Stimulated activated CD4-positive, alpha-beta T cell treated with anti-CD3 and anti-CD28 coated beads, Interleukin-1b, Interleukin-23, amount 100 ng/mL, for 1 hour (primary cell): ENCODE results near the gene IRAK2.
A peak's percentile ranks its signal among the peaks of the same experiment; 100 is the strongest.

ENCODE experiments used
- DNase-seq, 2 donors: peaks; one replicate each; pipeline ENCODE4 v3.0.0-alpha.2; 2020; ENCODE audit warnings: low read depth in 2 of 2

Gene IRAK2

DNA sequence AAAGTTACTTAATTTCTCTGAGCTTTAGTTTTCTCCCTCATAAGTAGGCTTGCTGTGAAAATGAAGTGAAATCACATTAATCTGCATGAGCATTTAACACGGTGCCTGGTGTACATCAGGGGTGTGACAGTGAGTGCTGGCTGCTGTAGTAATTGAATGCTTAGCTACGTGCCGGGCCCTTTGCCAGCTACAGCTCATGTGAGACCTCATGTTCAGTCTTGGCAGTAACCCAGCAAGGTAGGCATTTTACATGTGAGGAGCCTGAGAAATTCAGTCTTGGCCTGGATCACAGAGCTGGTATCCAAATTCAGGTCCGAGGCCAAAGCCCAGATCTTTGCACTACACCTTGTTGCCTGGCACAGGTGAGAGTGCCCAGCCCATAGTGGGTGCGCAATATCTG is 118.9 kb downstream of the IRAK2 start:
- no peak for DNase-seq

DNA sequence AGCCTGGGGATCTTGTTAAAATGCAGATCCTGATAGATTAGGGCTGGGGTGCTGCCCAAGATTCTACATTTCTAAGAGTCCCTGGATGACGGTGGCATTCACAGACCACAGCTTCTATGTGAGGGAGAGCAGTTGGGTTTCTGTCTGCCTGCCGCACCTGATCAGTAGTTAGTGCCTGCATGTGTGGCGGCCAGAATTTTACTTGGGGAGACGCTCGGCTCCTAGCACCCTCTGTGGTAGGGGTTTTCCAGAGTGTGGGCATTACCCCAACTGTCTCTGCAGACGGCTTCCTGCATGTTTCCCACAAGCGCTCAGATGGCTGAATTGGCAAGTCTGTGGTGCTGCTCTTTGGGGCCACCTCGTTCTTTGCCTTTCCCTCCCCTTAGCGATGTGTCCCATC is 119.8 kb downstream of the IRAK2 start:
- DNase-seq, result peak in 1 of 2 donors; percentile 7

DNA sequence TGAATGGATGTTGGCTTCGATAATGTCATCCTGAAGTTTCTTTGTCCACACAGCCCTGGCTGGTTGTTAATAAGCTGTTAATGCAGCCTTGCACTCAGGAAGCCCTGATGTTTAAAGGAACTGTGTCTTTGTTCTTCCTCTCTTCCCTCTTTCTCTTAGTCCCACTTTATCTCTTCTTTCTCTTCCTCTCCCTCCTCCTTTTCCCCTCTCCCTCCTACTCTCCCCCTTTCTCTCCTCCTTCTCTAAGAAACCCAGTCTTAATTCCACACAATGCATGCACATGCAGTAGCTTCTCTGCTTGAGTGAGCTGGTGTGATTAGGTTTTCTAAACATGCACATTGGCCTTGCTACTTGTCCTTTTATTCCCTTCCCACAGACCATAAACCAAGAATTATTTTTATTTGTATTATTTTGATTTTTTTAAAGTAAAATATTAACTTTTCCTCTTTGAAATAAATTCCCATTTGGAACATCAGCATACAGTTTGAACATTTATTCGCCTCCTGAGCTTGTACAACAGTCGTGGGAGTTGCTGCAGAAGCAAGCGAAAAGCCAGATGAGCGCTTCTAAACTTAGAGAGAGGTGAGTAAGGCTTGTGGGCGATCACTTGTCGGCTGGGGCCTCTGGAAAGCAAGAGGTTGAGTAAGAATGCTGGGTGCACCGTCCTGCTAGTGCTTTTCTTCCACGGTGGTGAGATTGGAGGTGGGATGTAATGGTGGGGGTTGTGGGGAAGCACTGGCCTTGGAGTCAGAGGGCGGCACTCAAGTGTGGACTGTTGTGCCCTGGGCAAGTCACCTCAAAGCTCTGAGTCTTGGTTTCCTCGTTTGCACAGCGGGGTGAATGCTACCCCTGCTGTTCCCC is 120.8 kb downstream of the IRAK2 start:
- DNase-seq, result no peak

DNA sequence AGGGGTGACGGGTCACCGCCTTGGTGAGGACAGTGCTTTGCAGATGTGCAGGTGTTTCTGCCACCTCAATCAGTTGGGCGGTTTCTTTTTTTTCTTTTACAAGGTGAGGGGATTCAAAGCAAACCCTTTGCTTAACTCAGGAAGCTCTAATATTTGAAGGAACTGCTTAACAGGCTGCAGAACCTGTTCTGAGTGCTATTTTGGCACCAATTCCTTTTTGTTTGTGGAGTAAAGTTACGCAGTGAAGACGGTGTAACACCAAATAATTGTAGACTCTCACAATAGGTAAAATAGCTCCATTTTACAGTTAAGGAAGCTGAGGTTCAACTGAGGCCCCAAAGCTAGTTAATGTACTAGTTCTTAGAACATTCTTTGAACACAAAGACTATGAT is 121.4 kb downstream of the IRAK2 start:
- no peak for DNase-seq

DNA sequence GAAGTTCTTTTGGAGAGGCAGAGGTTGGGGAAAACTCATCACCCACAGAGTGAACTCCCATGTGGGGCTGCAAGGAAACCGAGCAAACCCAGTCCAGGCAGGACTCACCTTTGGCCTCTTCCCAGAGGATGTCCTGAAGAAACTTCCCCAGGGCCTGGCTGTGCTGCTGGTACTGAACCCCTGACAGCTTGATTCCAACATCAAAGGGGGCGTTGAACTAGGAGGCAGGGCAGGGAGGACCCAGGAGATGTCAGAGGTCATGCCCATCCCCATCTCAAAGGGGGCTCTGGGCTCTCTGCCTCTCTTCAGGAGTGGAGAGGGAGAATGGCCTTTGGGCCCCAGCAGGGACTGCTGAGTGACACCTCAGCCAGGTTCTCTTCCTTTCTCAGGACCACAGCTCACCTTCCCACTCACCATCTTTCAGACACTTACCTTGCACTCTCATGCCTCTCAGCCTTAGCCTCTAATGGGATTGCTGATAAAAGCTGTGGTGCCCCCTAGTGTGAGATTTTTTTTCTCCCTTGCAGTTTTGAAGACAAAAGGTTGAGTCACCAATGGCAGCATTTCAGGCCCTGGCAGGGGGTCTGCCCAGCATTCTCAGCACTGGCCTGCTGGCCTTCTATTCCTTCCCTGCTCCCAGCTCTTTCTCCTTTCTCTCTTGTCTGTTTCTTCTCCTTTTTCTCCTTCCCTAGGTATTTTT is 122.0 kb downstream of the IRAK2 start:
- no peak for DNase-seq

DNA sequence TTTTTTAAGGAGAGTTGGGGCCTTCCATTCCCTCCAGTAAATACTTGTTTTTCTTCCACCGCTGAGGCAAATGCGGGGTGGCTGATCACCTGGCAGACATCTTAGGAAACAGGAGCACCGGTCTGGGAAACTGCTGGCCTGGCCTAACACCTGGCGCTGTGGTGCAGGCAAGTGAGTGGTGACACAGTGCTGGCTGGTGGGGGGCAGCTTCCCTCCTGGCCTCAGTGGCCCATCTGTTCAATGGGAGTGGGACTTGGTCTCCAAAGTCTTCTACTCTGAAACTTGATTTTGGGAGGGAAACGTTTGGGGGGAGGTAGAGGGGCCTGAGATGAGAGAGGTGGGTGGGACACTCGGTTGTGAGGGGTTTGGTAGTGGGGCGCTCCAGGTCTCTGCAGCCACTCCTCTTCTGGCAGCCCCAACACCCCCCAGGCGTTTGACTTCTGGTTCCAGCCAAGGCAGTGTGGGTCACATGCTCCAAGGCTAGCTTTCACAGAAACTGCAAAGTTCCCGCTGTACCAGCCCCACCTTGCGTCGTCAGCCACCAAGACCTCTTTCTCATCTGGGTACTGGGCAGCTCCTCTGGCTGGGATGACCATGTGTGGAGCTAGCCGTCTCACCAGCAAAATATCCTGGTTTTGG is 123.3 kb downstream of the IRAK2 start:
- DNase-seq, result no peak

DNA sequence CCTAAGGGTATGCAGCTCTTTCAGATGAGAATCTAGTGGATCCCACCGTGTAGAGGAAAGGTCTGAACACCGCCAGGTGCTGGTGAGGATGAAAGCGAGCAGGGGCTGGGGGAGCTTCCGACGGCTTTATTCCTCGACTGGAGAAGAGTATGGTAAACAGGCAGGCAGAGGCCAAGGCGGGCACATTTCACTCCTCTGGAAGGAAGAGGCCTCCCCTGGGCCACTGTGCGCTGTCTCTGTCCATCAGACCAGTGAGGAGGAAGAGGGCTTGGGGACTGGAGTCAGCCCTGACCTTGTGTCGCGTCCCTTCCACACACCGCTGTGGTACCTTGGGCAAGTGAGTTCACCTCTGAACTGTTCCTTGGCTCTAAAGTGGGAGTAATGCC is 123.8 kb downstream of the IRAK2 start:
- DNase-seq, result no peak

DNA sequence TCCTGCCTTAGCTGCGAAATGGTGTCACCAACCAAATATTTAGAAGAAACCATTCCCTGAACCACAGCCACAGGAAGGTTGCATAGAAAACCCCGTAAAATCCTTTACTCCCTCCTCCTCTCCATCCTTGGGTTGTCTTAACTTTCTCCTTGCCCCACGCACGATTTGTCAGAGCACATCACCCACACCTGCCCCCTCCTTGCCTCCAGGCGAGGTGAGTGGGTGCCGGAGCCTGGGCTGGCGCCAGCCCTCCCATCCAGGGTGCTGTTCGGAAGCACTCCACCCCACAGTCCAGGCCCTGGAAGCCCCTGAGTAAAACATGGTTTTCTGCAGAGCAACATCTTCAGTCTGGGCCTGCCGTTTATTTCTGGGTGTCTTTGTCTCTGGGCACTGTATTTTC is 124.4 kb downstream of the IRAK2 start:
- no peak for DNase-seq

DNA sequence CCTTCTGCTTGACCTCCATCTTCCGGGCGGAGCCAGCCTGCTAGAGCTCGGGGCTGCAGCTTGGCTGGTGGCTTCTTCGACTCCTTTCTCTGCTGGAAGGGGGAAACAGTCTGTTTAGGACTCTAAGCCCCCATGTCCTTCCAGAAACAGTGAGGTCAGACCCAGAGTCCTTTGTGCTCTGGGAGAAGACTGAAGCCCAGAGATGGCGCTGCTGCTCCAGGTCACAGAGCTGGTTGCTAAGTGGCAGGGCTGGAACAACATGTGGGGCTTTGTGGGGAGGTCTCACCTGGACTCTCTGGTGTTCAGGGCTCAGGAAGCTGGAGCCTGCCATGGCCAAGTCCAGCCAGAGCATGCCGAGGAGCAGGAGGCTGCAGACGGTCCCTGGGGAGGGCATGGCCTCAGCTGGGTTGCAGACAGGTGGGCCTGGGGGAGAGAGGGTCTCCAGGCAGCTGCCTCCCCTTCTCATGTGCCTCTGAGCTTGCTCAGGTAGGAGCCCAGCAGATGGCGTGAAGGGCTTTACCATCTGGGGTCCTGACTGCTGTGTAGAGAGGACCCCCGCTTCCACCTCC is 125.2 kb downstream of the IRAK2 start:
- DNase-seq, result no peak

DNA sequence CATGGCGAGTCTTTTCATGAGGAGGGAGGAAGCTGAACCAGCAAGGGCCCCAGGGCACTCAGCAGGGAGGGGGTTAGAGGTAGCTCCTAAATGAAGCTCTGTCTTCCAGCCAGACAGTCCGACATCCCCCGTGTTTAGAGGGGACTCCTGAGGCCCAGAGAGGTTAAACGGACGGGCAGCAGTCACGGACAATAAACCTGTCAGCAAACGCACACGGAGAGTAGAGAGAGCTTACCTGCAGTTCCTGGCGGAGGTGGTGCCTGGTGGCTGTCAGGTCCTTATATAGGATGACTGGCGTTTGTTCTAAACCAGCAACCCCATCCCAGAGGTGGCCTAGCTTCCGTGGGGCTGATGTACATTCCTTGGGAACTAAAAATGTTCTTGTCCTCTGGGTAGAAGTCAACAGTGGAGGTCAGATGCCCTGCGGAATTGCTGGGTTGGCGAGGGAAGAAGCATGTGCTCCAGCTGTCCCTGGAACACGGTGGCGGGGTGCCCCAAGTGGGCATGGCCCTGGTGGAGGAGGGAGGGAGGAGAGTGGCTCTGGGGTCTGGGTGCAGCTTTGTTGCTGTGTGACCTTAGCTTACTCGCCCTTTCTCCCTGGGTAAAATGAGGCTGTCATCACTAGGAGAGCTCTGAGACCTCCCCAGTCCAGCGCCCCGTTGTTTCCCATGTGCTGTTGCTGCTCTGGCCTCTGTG is 125.9 kb downstream of the IRAK2 start:
- no peak for DNase-seq

DNA sequence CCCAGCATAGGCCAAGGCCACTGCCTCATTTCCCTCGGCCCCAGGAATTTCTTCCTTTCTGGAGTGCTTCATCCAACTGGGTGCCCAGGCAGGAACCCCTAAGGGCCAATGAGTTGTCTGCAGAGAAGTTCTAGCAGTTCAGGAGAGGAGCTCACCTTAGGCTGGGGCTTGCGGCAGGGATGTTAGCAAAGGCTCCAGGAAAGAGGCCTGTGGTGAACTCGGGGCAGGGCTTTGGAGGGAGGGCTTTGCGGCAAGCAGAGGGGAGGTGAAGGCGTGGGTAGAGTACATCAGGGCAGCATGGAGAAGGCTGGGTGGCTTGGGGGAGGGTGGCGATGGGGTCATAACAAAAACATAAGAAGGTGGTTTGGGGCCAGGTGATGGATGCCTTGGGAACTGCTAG is 126.9 kb downstream of the IRAK2 start:
- no peak for DNase-seq

DNA sequence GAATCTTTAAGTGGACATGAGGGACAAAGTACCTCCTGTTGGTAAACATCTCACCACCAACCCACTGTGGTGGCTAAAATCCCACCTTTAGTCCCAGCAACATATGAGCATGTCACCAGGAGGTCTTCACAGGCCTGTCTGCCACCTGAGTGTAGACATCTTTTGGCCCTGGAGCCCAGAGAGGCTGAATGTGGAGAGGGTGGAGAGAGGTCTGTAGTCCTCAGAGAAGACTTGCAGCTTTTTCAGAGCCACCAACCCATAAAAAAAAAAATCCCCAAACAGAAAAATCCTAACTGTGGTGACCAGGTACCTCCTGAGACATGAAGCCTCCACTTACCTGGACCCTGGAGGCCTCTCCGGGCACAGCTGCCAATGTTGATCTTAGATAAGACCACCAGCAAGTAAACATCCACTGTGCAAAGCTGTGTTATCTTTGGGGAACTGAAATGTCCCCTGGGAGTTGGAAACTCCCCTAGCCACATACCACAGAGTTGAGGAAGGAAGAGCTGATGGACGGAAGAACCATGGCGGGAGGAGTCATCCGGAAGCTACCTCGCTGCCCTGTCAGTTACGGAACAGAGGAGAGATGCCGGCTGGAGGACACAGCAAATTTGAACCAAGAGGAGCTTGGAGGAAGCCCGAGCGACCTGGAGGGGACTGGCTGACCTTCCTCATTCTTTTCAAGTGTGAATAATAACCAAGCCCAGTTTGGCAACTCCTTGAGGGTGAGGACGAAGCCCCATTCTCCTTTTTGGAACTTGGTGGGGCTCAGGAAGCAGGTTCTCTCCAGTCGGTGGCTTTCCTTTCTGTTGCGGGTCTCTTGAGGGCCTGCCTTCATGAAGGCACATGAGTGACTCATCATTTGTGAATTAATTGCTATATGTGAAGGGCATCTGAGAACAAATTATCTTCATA is 128.0 kb downstream of the IRAK2 start, which contains the start of gene GHRL:
GHRL (minus strand) TSS at position 443 of the 915 bp plus-strand sequence. CDS start 2,767 bp downstream, outside the sequence.
- no peak for DNase-seq
